ENCODE measurements around the gene NAPEPLD. TPM values are rescaled to one million over a fixed set of nuclear protein-coding genes. Genes with fewer than 3 reads are reported as not detected.
"Not testable (repeated sequence)": the region's sequence is repeated elsewhere in the genome, so short reads cannot be mapped to it uniquely, and the experiment has no call there.

NAPEPLD gene
- total RNA-seq, result 10 to 100 TPM; 17.0 to 84.9 (median 40.2) TPM
- 1 to 10 TPM; 3.3 to 9.9 (median 5.5) TPM for polyA plus RNA-seq
- long read RNA-seq, donor 1, partial matches to known transcripts, result 0 of 3 reads
- long read RNA-seq, donor 1, other reads (novel, unspliced or antisense), result 0 of 3 reads
- long read RNA-seq, donor 2, full-length matches to known transcripts, result 7 of 7 reads
- long read RNA-seq, donor 2, partial matches to known transcripts, result 0 of 7 reads
- long read RNA-seq, donor 2, other reads (novel, unspliced or antisense), result 0 of 7 reads
- long read RNA-seq, donor 3, partial matches to known transcripts, result 0 of 1 reads
- long read RNA-seq, donor 3, other reads (novel, unspliced or antisense), result 0 of 1 reads
- long read RNA-seq, donor 4, result 0 reads
- long read RNA-seq, donor 5, partial matches to known transcripts, result 0 of 1 reads
- long read RNA-seq, donor 5, other reads (novel, unspliced or antisense), result 0 of 1 reads
- long read RNA-seq, donor 6, full-length matches to known transcripts, result 11 of 11 reads
- long read RNA-seq, donor 6, partial matches to known transcripts, result 0 of 11 reads
- long read RNA-seq, donor 6, other reads (novel, unspliced or antisense), result 0 of 11 reads
- long read RNA-seq, donor 7, partial matches to known transcripts, result 0 of 4 reads
- long read RNA-seq, donor 7, other reads (novel, unspliced or antisense), result 0 of 4 reads
- long read RNA-seq, donor 8, full-length matches to known transcripts, result 8 of 8 reads
- long read RNA-seq, donor 8, partial matches to known transcripts, result 0 of 8 reads
- long read RNA-seq, donor 8, other reads (novel, unspliced or antisense), result 0 of 8 reads
- long read RNA-seq, donor 9, full-length matches to known transcripts, result 2 of 2 reads
- long read RNA-seq, donor 9, partial matches to known transcripts, result 0 of 2 reads
- long read RNA-seq, donor 9, other reads (novel, unspliced or antisense), result 0 of 2 reads
- long read RNA-seq, donor 10, partial matches to known transcripts, result 0 of 2 reads
- long read RNA-seq, donor 10, other reads (novel, unspliced or antisense), result 0 of 2 reads

GRCh38 chr7:103148994-103149807 is at the start of gene NAPEPLD:
TSS of gene NAPEPLD (minus strand) at chr7:103149099. CDS start at chr7:103128776, 20,323 bp downstream.
- Histone ChIP-seq H3K27ac (peak within 1 kb of the TSS; percentile 94 to 98 (median 96)), H3K4me1 (peaks cover 4 to 47% (median 33%) of the 10 kb centered on the region in 4 donors), H3K4me3 (peak within 1 kb of the TSS; percentile 64 to 87 (median 68)), H3K36me3 (no peaks in the 10 kb centered on the region), H3K27me3 (no peaks in the 10 kb centered on the region), H3K9me3 (no peaks in the 10 kb centered on the region)
- 0 to 5% (median 1%) methylated on average over 39 to 82 of the region's 82 CpGs for WGBS, 5 donors
- TF ChIP-seq CTCF (IDR thresholded peaks at IDR 0.05) (no peak), EP300 (IDR thresholded peaks at IDR 0.05) (no peak), POLR2AphosphoS5 (IDR thresholded peaks at IDR 0.05) (peak; percentile 20 to 53 (median 24)), POLR2A (IDR thresholded peaks at IDR 0.05) (no peak)
- DNase-seq, result peak; percentile 89 to 95
- intact Hi-C loops (cut with DNase I; ENCODE audit: low total_unique reads), result loop anchor here (10.0 kb wide), 1 partner anchor 74 kb away; the partner anchor contains the start of genes ARMC10 and FBXL13

- H3K36me3 ChIP-seq; intact Hi-C loops (cut with DNase I; ENCODE audit: low total_unique reads); H3K9me3 ChIP-seq; H3K4me1 ChIP-seq; H3K27ac ChIP-seq; DNase-seq; H3K27me3 ChIP-seq; H3K4me3 ChIP-seq: not testable (repeated sequence)
- 67 to 85% (median 83%) methylated on average over 3 of the region's 3 CpGs for WGBS, 5 donors
Measured at GRCh38 chr7:103198079-103198478, 49.2 kb upstream of the NAPEPLD start.

- WGBS, 5 donors, result 36 to 69% (median 47%) methylated on average over 4 of the region's 4 CpGs
- H3K36me3 ChIP-seq; intact Hi-C loops (cut with DNase I; ENCODE audit: low total_unique reads); H3K9me3 ChIP-seq; H3K27me3 ChIP-seq; H3K27ac ChIP-seq; H3K4me3 ChIP-seq; H3K4me1 ChIP-seq: not testable (repeated sequence)
- peak in 1 of 2 donors; percentile 6 for DNase-seq
Measured at GRCh38 chr7:103195364-103195763, 46.5 kb upstream of the NAPEPLD start.

GRCh38 chr7:103172415-103173146 is 23.7 kb upstream of the NAPEPLD start:
- H3K9me3 ChIP-seq; H3K27me3 ChIP-seq; H3K4me1 ChIP-seq; H3K36me3 ChIP-seq; H3K4me3 ChIP-seq; intact Hi-C loops (cut with DNase I; ENCODE audit: low total_unique reads); DNase-seq; H3K27ac ChIP-seq: not testable (repeated sequence)
- WGBS, 5 donors, result 82 to 90% (median 82%) methylated on average over 2 to 8 of the region's 8 CpGs

- H3K4me3 ChIP-seq; DNase-seq; H3K27ac ChIP-seq; H3K36me3 ChIP-seq; H3K9me3 ChIP-seq; intact Hi-C loops (cut with DNase I; ENCODE audit: low total_unique reads); H3K4me1 ChIP-seq; H3K27me3 ChIP-seq: not testable (repeated sequence)
- 91 to 97% (median 94%) methylated on average over 5 to 6 of the region's 6 CpGs for WGBS, 5 donors
Measured at GRCh38 chr7:103171695-103172414, 23.0 kb upstream of the NAPEPLD start.

- 68 to 89% (median 76%) methylated on average over 3 of the region's 3 CpGs for WGBS, 5 donors
- H3K9me3 ChIP-seq; H3K4me3 ChIP-seq; DNase-seq; intact Hi-C loops (cut with DNase I; ENCODE audit: low total_unique reads); H3K27me3 ChIP-seq; H3K36me3 ChIP-seq; H3K4me1 ChIP-seq: not testable (repeated sequence)
- peak overlapping the region in 1 of 5 donors; percentile 31 for H3K27ac ChIP-seq
Measured at GRCh38 chr7:103166921-103167544, 18.1 kb upstream of the NAPEPLD start.

GRCh38 chr7:103163087-103163825 is 14.4 kb upstream of the NAPEPLD start:
- H3K4me1 ChIP-seq; H3K4me3 ChIP-seq; intact Hi-C loops (cut with DNase I; ENCODE audit: low total_unique reads); H3K27me3 ChIP-seq; DNase-seq; H3K9me3 ChIP-seq; H3K36me3 ChIP-seq: not testable (repeated sequence)
- peak overlapping the region in 2 of 5 donors; percentile 13 to 39 for H3K27ac ChIP-seq
- WGBS, 5 donors, result 57 to 74% (median 65%) methylated on average over 5 of the region's 5 CpGs

All from stomach (tissue), 19 donors.